ENCODE data around the gene OR2AJ1.
A peak's percentile ranks its signal among the peaks of the same experiment; 100 is the strongest.

The OR2AJ1 gene

GRCh38 chr1:247924868-247925267, at the start of gene OR2AJ1:
Gene OR2AJ1 (plus strand): TSS chr1:247924889. CDS start chr1:247933769, 8,880 bp downstream.
- no peak for DNase-seq

- DNase-seq, result no peak
Observed at GRCh38 chr1:247883346-247883745, 41.3 kb upstream of the OR2AJ1 start.

- DNase-seq, result no peak
Observed at GRCh38 chr1:247884797-247885413, 39.8 kb upstream of the OR2AJ1 start.

- DNase-seq, result no peak
Observed at GRCh38 chr1:247895163-247895637, 29.5 kb upstream of the OR2AJ1 start, which contains the start of gene OR2W3. Gene OR2W3 (plus strand): TSS chr1:247895587. CDS start chr1:247895587, 0 bp downstream.

GRCh38 chr1:247895976-247896375, 28.7 kb upstream of the OR2AJ1 start:
- DNase-seq, result no peak

- DNase-seq, result no peak
Observed at GRCh38 chr1:247904122-247904521, 20.6 kb upstream of the OR2AJ1 start.

GRCh38 chr1:247905181-247905580, 19.5 kb upstream of the OR2AJ1 start:
- DNase-seq, result no peak

- DNase-seq, result no peak
Observed at GRCh38 chr1:247905910-247906503, 18.7 kb upstream of the OR2AJ1 start.

- peak in 1 of 2 donors; percentile 5 for DNase-seq
Observed at GRCh38 chr1:247906504-247907047, 18.1 kb upstream of the OR2AJ1 start.

GRCh38 chr1:247908766-247909165, 15.9 kb upstream of the OR2AJ1 start:
- no peak for DNase-seq

GRCh38 chr1:247913786-247914185, 10.9 kb upstream of the OR2AJ1 start:
- DNase-seq, result no peak

- DNase-seq, result no peak
Observed at GRCh38 chr1:247914941-247915662, 9.6 kb upstream of the OR2AJ1 start.

- DNase-seq, result no peak
Observed at GRCh38 chr1:247919952-247920351, 4.7 kb upstream of the OR2AJ1 start, which contains the start of gene OR2T8. Gene OR2T8 (plus strand): TSS chr1:247920252. CDS start chr1:247921018, 766 bp downstream.

- no peak for DNase-seq
Observed at GRCh38 chr1:247923941-247924340, 748 bp upstream of the OR2AJ1 start.

GRCh38 chr1:247933989-247934388, 9.3 kb downstream of the OR2AJ1 start:
- no peak for DNase-seq

GRCh38 chr1:247935781-247936180, 11.1 kb downstream of the OR2AJ1 start:
- no peak for DNase-seq

GRCh38 chr1:247936415-247936814, 11.7 kb downstream of the OR2AJ1 start:
- no peak for DNase-seq

- DNase-seq, result peak; percentile 59 to 95
Observed at GRCh38 chr1:247936965-247937734, 12.5 kb downstream of the OR2AJ1 start.

- DNase-seq, result no peak
Observed at GRCh38 chr1:247942624-247943023, 17.9 kb downstream of the OR2AJ1 start.

GRCh38 chr1:247948558-247948957, 23.9 kb downstream of the OR2AJ1 start, which contains the start of gene OR2L8:
Gene OR2L8 (plus strand): TSS chr1:247948858. CDS start chr1:247948858, 0 bp downstream.
- no peak for DNase-seq

GRCh38 chr1:247953408-247953807, 28.7 kb downstream of the OR2AJ1 start:
- no peak for DNase-seq

GRCh38 chr1:247961791-247962190, 37.1 kb downstream of the OR2AJ1 start:
- no peak for DNase-seq

All from stimulated activated CD4-positive, alpha-beta T cell treated with anti-CD3 and anti-CD28 coated beads, Interleukin-2, amount 100 ng/mL, for 48 hours (primary cell).